Kidney epithelial cell (primary cell): ENCODE measurements around the gene GRAMD2A. TPM values are rescaled to one million over a fixed set of nuclear protein-coding genes. Genes with fewer than 3 reads are reported as not detected.

ENCODE experiments used
- DNase-seq: peaks from one replicate; pipeline ENCODE4 v3.0.0-alpha.2; 2010; ENCODE audit warnings: low read depth
- H3K27me3 ChIP-seq: 2 replicates; pipeline ENCODE4 v1.6.0; 2011; ENCODE audit warnings: low read length; ENCODE audit not compliant: control insufficient read depth, insufficient read depth
- H3K36me3 ChIP-seq: 2 replicates; pipeline ENCODE4 v1.5.1; 2011; ENCODE audit warnings: low read length; ENCODE audit not compliant: control insufficient read depth, insufficient read depth
- H3K4me3 ChIP-seq: 2 replicates; pipeline ENCODE4 v1.5.1; 2011; ENCODE audit warnings: low read depth, mild to moderate bottlenecking, control low read depth, low read length
- total RNA-seq: library from RNA; depleted of rRNA; stranded (reverse); fragments of >200 nt; gene quantifications from 2 replicates; pipeline ENCODE4 v1.2.3, GENCODE V29; 2015
- TF ChIP-seq, protein P1 (sequence below): IDR thresholded peaks from 2 replicates; pipeline ENCODE4 v1.5.1; 2011; ENCODE audit warnings: mild to moderate bottlenecking, moderate library complexity, low read length, control low read depth, inconsistent platforms; ENCODE audit not compliant: insufficient read depth, poor library complexity, severe bottlenecking

The GRAMD2A gene
- total RNA-seq, 1 donor from 2014 or later: 2.4 TPM

DNA sequence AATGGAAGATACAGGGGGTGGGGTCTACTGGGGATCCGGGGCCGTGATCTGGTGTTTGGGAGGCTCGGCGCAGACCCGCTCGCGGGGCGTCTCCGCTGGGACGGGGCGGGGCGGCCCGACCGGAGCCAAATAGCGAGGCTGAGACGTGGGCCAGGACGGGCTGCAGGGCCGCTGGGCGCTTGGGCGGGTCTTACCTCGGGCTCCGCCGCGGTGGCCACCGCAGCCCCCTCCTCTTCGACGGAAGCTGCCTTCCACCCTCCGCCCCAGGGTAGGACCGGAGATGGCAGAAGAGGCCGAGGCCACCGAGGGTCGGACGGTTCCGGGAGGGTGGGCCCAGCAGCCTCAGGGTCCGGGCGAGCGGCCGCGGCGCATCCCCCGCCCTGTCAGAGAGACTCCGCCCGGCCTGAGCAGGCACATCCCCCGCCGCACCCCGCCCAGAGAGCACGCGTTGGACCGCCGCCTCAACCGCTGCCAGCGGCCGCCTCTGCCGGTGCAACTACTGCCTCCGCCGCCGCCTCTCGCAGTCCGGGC lies 80.0 kb downstream of the GRAMD2A start:
- Histone ChIP-seq H3K27me3 (no peaks in the 10 kb centered on the region), H3K36me3 (no peaks in the 10 kb centered on the region), H3K4me3 (peak overlapping the region; percentile 99)
- TF ChIP-seq, protein P1, sequence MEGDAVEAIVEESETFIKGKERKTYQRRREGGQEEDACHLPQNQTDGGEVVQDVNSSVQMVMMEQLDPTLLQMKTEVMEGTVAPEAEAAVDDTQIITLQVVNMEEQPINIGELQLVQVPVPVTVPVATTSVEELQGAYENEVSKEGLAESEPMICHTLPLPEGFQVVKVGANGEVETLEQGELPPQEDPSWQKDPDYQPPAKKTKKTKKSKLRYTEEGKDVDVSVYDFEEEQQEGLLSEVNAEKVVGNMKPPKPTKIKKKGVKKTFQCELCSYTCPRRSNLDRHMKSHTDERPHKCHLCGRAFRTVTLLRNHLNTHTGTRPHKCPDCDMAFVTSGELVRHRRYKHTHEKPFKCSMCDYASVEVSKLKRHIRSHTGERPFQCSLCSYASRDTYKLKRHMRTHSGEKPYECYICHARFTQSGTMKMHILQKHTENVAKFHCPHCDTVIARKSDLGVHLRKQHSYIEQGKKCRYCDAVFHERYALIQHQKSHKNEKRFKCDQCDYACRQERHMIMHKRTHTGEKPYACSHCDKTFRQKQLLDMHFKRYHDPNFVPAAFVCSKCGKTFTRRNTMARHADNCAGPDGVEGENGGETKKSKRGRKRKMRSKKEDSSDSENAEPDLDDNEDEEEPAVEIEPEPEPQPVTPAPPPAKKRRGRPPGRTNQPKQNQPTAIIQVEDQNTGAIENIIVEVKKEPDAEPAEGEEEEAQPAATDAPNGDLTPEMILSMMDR: no peak
- DNase-seq: no peak

DNA sequence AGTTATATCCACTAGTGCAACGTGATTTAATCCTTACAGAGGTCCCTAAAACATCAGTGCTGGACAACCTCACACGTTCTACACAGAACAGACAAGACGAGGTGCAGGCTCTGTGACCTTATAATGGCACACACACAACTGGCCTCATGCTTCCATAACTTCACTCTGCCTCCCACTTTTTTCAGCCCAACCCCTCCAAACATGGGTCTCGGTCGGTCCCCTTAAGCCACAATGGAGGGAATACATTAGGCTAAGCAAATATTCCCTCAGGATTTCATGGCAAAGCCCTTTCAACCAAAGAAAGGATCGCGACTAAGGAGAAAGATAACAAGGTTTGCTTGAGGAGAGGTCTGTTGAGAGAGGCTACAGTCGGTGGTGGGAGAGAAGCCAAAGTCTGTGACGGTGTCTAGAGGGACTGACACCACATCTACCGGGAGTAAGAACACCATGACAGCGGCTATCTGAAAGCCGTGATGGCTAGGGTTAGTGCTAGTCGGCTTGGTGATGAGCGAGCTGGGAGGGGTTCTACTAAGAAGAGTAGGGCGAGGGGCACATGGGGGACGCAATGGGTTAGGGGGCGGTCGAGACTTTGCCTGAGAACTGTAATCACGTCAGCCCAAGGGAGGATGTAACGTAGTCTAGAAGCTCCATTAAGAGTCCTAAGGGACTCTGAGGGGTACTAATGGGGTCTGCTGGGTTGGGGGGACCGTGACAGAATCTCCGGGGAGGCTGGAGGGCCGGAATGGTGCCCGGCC lies 80.7 kb downstream of the GRAMD2A start:
- TF ChIP-seq, protein P1: no peak
- DNase-seq: no peak
- H3K4me3 ChIP-seq: peak overlapping the region; percentile 99
- no peaks in the 10 kb centered on the region for H3K27me3 ChIP-seq
- no peaks in the 10 kb centered on the region for H3K36me3 ChIP-seq

DNA sequence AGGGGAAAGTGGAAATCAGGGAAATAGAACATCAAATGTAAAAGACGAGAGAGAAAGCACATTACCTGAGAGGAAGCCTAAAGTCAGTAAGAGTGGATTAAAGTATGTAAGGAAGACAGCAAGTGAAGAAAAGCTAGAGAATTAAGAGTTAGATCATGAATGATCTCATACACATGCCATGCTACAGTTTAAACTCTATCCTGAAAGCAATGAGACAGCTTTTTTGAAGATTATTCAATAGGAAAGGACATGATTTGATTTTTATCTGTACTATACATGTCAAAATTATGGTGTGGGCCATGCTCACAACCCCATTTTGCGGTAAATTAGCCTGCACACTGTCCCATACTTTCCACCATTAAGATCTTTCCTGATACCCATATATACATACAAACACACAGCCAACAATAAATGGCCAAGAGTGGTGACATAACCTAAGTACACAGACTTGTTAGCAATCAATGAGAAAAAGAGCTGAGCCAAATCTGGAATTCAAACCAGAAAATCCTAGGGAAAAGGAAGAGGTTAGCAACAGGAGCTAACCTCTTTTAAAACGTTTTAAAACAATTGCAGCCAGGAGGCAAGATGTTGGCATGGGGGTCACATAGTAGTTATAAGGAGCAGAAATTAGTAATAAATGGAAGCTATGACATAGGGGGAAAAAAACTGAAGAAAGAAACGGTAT lies 84.1 kb downstream of the GRAMD2A start:
- TF ChIP-seq, protein P1: no peak
- DNase-seq: no peak

DNA sequence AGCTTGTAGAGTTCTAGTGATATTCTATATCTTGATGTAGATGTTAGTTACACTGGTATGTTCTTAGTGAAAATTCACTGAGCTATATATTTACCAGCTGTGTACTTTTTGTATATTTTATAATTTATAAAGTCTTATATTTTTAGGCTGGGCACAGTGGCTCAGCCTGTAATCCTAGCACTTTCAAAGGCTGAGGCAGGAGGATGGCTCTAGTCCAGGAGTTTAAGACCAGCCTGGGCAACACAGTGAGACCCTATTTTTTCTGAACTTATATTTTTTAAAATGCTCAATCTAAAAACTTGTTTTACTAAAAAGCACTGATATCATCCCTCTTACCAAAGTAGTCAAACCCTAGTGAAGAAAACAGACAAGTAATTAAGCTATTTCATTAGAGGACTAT lies 84.8 kb downstream of the GRAMD2A start:
- TF ChIP-seq, protein P1: no peak
- DNase-seq: no peak
- Histone ChIP-seq H3K36me3 (no peaks in the 10 kb centered on the region), H3K4me3 (no peak overlapping the region), H3K27me3 (no peaks in the 10 kb centered on the region)

More for the DNA sequence above, 84.1 kb downstream of the GRAMD2A start:
- H3K36me3 ChIP-seq: no peaks in the 10 kb centered on the region
- no peaks in the 10 kb centered on the region for H3K27me3 ChIP-seq
- no peak overlapping the region for H3K4me3 ChIP-seq

DNA sequence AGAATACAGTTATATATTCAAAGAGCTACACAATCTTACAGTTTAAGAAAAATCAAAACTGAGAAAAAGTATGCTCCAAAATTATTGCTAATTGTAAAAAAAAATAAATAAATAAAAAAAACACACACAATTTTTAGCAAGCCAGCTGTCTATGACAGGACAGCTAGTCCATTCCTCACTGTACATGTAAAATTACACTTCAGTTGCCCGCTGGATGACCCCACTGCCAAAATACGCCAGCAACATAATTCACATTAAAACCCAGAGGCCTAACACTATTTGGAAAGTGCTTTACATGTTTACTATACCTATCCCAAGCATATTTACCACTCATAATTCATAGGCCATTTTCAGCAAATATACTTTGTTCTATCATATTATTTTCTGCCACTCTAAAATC lies 85.5 kb downstream of the GRAMD2A start:
- TF ChIP-seq, protein P1: no peak
- no peak overlapping the region for H3K4me3 ChIP-seq
- H3K36me3 ChIP-seq: no peaks in the 10 kb centered on the region
- no peak for DNase-seq
- H3K27me3 ChIP-seq: no peaks in the 10 kb centered on the region

DNA sequence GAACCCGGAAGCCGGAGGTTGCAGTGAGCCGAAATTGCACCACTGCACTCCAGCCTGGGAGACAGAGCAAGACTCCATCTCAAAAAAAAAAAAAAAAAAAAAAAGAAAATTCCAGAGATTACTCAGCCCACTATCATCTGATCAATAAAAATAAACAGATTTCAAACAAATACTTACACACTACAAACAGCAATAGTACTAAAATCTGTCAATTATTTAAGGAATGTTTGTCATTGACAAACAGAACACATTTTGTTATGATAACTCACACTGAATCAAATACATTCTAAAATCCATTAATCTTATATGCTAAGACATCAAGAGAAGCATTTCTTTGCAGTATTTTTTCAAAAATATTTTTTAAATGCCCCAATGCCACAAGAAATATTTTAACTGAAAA lies 87.2 kb downstream of the GRAMD2A start:
- no peak for DNase-seq
- Histone ChIP-seq H3K4me3 (no peak overlapping the region), H3K36me3 (no peaks in the 10 kb centered on the region), H3K27me3 (no peaks in the 10 kb centered on the region)
- TF ChIP-seq, protein P1: no peak
